Measurements from ENCODE around the gene HIF3A.

HIF3A gene

GRCh38 chr19:46326608-46327007 is 29.8 kb downstream of the HIF3A start:
- DNase-seq (ENCODE audit: low read depth in 2 of 2): no peak

DNA sequence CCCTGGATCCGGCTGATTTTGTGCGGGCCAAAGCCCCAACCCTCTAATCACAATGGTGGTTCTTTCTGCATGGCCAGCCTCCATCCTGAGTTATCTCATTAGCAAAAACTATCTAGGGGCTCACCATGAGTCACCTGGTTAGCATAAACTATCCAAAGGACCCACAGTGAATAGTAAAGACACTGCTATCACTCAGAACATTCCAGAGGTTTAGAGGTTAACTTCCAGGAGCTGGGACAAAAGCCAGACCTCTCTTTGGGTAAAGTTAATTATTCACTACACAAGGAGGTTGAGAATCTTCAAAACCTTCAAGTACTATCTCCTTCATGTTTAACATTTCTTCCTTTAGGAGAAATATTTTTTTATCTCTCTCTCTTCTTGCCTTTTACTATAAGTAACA is 31.2 kb downstream of the HIF3A start:
- no peak for DNase-seq (ENCODE audit: low read depth in 2 of 2)

- no peak for DNase-seq (ENCODE audit: low read depth in 2 of 2)
Observed at GRCh38 chr19:46330319-46330918, 33.6 kb downstream of the HIF3A start.

- no peak for DNase-seq (ENCODE audit: low read depth in 2 of 2)
Observed at GRCh38 chr19:46337487-46337886, 40.6 kb downstream of the HIF3A start.

DNA sequence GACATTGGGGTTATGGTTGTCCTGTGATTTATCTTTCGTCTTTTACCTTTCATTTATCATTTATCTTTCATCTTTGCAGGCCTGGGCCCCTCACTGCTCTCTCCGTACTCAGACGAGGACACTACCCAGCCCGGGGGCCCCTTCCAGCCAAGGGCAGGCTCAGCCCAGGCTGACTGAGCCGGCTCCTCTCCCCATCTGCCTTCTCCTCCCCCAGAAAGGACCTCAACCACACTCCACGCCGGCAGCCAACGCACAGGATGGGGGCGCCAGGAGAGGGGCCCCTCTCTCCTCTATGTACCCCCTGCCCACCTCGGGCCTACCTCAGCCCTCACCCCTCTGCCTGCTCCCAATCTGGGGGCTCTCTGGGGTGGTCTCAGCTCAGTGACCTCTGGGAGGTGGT is 42.6 kb downstream of the HIF3A start:
- DNase-seq (ENCODE audit: low read depth in 2 of 2): no peak

DNA sequence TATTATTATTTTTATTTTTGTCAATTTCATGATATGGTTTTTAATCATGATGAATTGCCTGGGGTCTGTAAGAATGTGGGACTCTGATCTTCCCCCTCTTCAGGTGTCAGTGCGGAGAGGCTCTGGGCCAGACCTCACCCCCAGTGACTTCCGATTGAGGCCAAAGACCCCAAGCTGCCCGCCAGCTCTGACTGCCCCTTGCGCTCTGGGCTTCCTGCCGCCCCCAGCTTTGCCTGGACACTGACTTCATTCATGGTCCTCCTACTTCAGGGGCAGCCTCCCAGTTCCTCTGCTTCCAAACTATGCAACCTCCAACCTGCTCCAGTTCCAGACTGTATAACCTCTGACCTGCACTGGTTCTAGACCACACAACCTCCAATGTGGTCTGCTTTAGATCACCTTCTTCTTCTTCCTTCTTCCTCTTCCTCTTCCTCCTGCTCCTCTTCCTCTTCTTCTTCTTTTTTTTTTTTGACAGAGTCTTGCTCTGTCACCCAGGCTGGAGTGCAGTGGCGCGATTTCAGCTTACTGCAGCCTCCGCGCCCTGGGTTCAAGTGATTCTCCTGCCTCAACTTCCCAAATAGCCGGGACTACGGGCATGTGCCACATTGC is 43.3 kb downstream of the HIF3A start:
- no peak for DNase-seq (ENCODE audit: low read depth in 2 of 2)

DNA sequence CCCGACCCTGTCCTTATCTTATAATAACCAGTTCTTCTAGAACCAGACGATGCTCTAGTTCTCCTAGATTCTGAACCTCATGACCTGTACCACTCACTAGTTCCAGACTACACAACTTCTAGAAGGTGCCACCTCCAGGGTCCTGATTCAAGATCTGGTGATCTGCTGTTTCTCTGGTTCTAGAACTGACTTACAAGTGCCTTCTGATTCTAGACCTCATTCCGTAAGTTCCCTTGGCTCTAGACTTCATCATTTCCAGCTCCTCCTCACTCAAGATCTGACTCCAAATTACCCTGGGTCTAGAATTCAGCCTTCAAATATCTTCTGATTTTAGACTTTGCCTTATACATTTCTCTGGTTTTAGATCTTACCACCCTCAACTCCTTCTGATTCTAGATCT is 45.1 kb downstream of the HIF3A start:
- DNase-seq (ENCODE audit: low read depth in 2 of 2): no peak

DNA sequence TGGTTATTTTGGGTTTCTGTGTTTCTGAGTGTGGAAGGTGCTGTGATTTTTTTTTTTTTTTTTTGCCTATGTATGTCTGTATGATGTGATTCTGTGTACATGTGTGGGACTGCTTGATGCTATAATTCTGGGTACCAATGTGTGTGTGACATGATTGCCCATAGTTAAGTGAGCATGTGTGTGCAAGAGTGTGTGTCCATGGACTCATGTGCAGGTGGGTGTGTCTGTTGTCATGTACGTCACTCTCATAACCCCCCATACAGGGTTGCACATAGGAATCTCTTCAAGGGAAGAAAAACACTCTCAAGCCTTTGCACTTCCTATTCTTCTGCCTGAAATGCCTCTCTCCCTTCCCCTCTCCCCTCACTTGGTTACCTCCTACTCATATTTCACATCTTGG is 47.5 kb downstream of the HIF3A start:
- DNase-seq (ENCODE audit: low read depth in 2 of 2): no peak

- no peak for DNase-seq (ENCODE audit: low read depth in 2 of 2)
Observed at GRCh38 chr19:46345157-46345556, 48.3 kb downstream of the HIF3A start.

DNA sequence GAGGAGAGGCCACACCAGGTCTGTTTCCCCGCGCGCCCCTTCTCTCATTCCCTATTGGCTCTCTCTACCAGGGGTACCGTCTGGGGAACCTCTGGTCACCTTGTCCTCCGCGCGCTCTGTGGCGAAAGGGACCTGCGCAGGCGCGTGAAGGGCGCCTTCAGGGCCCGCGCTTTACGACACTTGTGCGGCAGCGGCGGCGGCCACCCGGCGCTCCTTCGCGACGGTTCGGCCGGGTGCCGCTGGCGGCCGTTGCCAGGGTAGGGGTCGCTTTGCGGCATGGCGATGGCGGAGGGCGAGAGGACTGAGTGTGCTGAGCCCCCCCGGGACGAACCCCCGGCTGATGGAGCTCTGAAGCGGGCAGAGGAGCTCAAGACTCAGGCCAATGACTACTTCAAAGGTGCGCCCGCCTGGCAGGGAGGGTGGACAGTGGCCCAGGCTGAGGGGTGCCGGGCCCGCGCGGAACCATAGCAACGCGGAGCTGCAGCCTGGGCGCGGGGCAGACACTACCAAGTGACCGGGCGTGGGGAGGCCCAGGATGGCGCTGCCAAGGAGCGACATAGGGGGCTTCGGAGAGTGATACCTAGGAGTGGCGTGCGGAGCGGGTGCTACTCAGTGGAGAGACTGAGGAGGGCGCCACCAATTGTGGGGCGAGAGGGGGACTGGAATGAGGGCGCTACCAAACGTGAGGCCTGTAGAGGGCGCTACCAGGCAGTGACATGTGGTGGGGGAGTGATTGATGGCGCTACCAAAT is 50.2 kb downstream of the HIF3A start, which contains the start of gene PPP5C:
Gene PPP5C, plus strand, starts transcription at position 267 of the 751 bp plus-strand sequence. Its CDS starts 10 bp downstream, at position 277.
- DNase-seq (ENCODE audit: low read depth in 2 of 2): peak; percentile 81 to 84

DNA sequence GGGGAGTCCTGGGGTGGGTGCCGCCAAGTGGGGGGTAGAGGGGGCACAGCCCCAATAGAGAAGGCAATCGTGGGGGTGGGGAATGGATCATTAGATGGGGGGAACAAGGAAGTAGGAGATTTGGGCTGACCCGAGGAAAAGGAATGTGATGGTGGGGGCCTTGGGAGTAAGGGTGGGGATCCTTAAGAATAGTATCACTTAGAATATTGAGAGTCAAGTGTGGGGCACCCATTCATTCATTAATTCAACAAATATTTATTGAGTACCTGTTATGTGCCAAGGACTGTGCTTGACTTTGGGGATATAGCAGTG is 50.7 kb downstream of the HIF3A start:
- no peak for DNase-seq (ENCODE audit: low read depth in 2 of 2)

DNA sequence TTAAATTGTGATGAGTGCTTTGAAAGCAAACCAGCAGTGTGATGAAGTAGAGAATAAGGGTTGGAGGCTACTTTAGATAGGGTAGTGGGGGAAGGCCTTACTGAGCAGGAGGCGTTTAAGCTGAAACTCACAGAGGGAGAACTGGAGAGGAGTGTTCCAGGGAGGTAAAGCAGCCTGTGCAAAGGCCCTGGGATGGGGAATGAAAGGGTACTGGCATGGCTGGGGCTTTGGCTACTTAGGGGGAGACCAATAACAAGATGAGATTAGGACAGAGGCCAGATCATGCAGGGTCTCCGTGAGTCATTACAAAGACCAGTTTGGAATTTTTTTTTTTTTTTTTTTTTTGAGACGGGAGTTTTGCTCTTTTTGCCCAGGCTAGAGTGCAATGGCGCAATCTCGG is 51.1 kb downstream of the HIF3A start:
- DNase-seq (ENCODE audit: low read depth in 2 of 2): no peak

DNA sequence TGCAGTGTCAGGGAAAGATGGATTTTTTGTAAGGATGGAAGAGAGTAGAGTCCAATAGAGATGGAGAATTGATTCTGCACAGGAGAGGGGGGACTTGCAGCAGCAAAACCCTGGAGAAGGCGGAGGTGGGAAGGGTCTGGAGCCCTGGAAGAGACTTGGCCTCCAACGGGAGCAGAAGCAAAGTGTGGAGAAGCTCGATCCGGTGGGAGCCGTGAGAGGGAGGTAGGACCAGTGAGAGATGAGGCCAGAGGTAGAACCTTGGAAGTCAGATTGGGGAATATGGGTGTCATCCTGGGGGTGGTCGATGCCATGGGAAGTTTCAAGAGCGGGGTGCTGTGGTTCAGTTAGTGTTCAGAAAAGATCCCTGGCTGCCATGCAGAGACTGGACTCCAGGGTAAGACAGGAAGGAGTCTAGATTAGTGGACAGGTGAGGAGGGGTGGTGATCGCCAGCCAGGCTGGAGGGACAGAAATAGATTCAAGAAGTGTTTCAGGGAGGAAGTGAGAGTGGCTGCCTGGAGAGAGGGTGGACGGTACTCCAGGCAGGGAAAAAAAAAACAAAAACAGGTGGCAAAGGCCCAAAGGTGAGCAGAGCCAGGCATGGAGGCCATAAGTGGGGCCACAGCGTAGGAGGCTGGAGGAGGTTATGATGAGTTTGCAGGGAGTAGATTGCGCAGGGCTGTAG is 52.6 kb downstream of the HIF3A start:
- DNase-seq (ENCODE audit: low read depth in 2 of 2): no peak

GRCh38 chr19:46350029-46350757 is 53.4 kb downstream of the HIF3A start:
- DNase-seq (ENCODE audit: low read depth in 2 of 2): no peak

GRCh38 chr19:46350758-46351159 is 53.9 kb downstream of the HIF3A start:
- no peak for DNase-seq (ENCODE audit: low read depth in 2 of 2)

GRCh38 chr19:46351241-46352041 is 54.6 kb downstream of the HIF3A start:
- no peak for DNase-seq (ENCODE audit: low read depth in 2 of 2)

DNA sequence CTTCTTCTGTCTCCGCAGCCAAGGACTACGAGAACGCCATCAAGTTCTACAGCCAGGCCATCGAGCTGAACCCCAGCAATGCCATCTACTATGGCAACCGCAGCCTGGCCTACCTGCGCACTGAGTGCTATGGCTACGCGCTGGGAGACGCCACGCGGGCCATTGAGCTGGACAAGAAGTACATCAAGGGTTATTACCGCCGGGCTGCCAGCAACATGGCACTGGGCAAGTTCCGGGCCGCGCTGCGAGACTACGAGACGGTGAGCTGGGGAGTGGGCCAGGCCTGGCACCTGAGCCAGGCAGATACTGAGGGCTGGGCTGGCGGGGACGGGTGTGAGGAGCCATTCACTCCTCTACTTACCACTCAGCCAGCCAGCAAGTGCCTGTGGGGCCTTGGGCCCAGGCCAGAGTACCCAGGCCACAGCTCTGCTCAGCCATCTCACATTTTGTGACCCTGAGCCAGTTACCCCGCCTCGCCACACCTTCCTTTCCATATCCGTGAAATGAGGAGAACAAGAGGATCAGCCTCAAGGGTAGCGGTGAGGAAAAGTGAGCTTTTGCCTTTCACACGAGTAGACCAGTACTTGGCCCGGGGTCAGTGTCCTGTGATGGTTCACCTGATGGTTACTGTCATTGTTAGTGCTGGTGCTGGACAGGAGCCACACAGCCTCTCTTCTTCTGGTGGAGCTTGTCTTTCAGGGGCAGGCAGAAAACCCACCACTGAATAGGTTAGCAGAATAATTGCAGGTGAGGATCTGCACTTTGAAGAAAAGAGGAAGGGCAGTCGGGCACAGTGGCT is 57.1 kb downstream of the HIF3A start:
- no peak for DNase-seq (ENCODE audit: low read depth in 2 of 2)

DNA sequence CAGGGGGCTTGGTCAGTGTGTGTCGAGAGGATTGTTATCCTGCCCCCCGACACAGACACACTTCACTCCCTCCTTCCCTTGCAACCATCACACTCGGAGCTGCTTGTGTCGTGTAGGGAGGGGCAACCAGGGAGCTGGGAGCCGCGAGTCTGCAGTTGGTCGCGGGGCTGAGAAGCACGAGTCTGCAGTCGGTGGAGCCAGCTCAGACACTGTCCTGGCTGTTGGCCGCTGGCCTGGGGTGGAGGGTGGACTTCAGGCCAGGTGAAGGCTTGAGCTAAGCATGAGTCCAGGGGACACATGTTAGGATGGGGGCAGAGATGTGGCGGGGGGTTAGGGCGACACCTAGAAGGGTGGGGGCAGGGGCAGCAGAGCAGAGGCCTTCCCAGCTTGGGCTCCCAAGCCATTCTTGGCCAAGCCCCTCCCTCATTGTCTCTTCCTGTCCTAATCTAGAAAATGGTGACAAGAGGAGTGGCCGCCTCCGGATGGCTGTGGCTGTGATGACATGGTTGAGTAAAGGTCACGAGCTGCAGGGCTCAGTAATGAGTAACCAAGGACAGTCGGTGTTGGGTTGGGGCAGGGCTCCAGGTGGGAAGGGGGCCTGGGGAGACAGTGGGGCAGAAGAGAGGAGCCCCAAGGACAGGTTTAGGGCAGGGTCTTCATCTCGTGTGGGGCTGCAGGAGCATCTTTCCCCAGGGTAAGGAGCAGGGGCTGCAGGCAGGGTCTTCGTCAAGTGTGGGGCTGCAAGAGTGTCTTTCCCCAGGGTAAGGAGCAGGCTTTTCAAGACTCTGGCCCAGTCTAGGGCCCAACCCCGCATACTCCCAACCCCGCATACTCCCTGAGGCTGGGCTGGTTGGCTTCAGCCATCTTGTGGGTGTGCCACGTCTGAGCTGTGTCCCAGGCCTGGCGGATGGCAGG is 58.6 kb downstream of the HIF3A start:
- DNase-seq (ENCODE audit: low read depth in 2 of 2): no peak

All from fibroblast of skin of left quadriceps (primary cell).